NCI-H226 (cell line): ENCODE data around the gene NTNG2.

Experiments
- DNase-seq: peaks from one replicate; pipeline ENCODE4 v3.0.0-alpha.2; 2015

Gene NTNG2

GRCh38 chr9:132207839-132208615, 46.2 kb downstream of the NTNG2 start:
- DNase-seq: no peak

GRCh38 chr9:132209228-132209627, 47.4 kb downstream of the NTNG2 start:
- DNase-seq: no peak

- DNase-seq: peak; percentile 23
Observed at GRCh38 chr9:132210472-132211145, 48.8 kb downstream of the NTNG2 start.

- DNase-seq: no peak
Observed at GRCh38 chr9:132211570-132211969, 49.7 kb downstream of the NTNG2 start.

- DNase-seq: peak; percentile 99
Observed at GRCh38 chr9:132214027-132214622, 52.3 kb downstream of the NTNG2 start.

GRCh38 chr9:132216861-132217619, 55.2 kb downstream of the NTNG2 start:
- peak; percentile 79 for DNase-seq

- DNase-seq: no peak
Observed at GRCh38 chr9:132218208-132218607, 56.4 kb downstream of the NTNG2 start.

- no peak for DNase-seq
Observed at GRCh38 chr9:132221941-132222340, 60.1 kb downstream of the NTNG2 start.

GRCh38 chr9:132224645-132225044, 62.8 kb downstream of the NTNG2 start:
- DNase-seq: no peak

GRCh38 chr9:132226571-132227430, 64.9 kb downstream of the NTNG2 start:
- no peak for DNase-seq

- no peak for DNase-seq
Observed at GRCh38 chr9:132228062-132228461, 66.2 kb downstream of the NTNG2 start.

GRCh38 chr9:132230605-132231004, 68.7 kb downstream of the NTNG2 start:
- DNase-seq: no peak

- no peak for DNase-seq
Observed at GRCh38 chr9:132231019-132231701, 69.3 kb downstream of the NTNG2 start.

- DNase-seq: no peak
Observed at GRCh38 chr9:132232522-132232921, 70.7 kb downstream of the NTNG2 start.

- DNase-seq: no peak
Observed at GRCh38 chr9:132233138-132233537, 71.3 kb downstream of the NTNG2 start.

GRCh38 chr9:132234535-132234934, 72.7 kb downstream of the NTNG2 start:
- DNase-seq: no peak

GRCh38 chr9:132235125-132235524, 73.3 kb downstream of the NTNG2 start:
- no peak for DNase-seq

GRCh38 chr9:132235894-132236661, 74.2 kb downstream of the NTNG2 start:
- DNase-seq: peak; percentile 53

GRCh38 chr9:132236662-132237311, 74.9 kb downstream of the NTNG2 start:
- no peak for DNase-seq

GRCh38 chr9:132237481-132237880, 75.6 kb downstream of the NTNG2 start:
- no peak for DNase-seq
